ENCODE data around the gene STXBP5. TPM values are rescaled to one million over a fixed set of nuclear protein-coding genes. Genes with fewer than 3 reads are reported as not detected.

Gene STXBP5
- 108 and 147 TPM in 2 replicates for total RNA-seq

GRCh38 chr6:147204060-147204785 lies at the start of gene STXBP5:
Gene STXBP5 (plus strand): TSS chr6:147204417. CDS start chr6:147204533, 116 bp downstream.

Small RNAs within 50 kb of the gene (small RNA-seq; reads per million reads assigned to genes)
- gene AL355365.1, result not detected
